K562 (cell line): ENCODE measurements around the gene MC4R. TPM values are rescaled to one million over a fixed set of nuclear protein-coding genes. Genes with fewer than 3 reads are reported as not detected.

ENCODE experiments used
- ATAC-seq: fragments of 200-7000 bp; cut with Tn5 transposase; 3 replicates; pipeline ENCODE4 v1.9.1; 2020; ENCODE audit warnings: moderate library complexity
- BruUV-seq: library from RNA; stranded (reverse); fragments of 400-500 nt; replicated peaks from 2 replicates; lab custom pipeline; 2021; lab: Mats Ljungman, UMichigan
- CTCF ChIA-PET: fragments of 300-600 bp; formaldehyde crosslinking; extraction: SDS; loops from one replicate; lab custom pipeline; 2021; ENCODE audit warnings: low intra/inter-chr PET ratio; lab: Yijun Ruan, JAX
- POLR2A ChIA-PET: fragments of 300-600, 350-650 bp; sonication (Branson Sonifier 250); formaldehyde crosslinking; extraction: SDS; loops from one replicate; lab custom pipeline; 2021; ENCODE audit warnings: antibody characterized with exemption, inconsistent platforms; lab: Yijun Ruan, JAX
- DNase-seq, 4 experiments: peaks; one replicate each; pipeline versions ENCODE4 v3.0.0 to v3.0.0-alpha.2; 2011 to 2018; ENCODE audit warnings: low spot score in 3 of 4, mixed read lengths in 3 of 4; ENCODE audit errors: extremely low read depth in 1 of 4
- FAIRE-seq: peaks from 2 replicates; lab custom pipeline; 2011; peaks lifted over from hg19 to GRCh38; lab: Jason Lieb, UNC
- H2AFZ ChIP-seq: 2 replicates; pipeline ENCODE4 v1.6.0; 2011; ENCODE audit warnings: low read depth, low read length, control low read depth, inconsistent platforms
- H3K27ac ChIP-seq: fragments of 200-600 bp; 3 replicates; pipeline ENCODE4 v1.8.0; 2011; ENCODE audit warnings: low read depth, mild to moderate bottlenecking, control low read depth, inconsistent platforms, low read length, moderate library complexity, mixed read lengths; ENCODE audit errors: extremely low read depth
- H3K27me3 ChIP-seq, 2 experiments: fragments of 300-600 bp in 1 of 2; 2 replicates in 1 of 2; 3 replicates in 1 of 2; pipeline versions ENCODE4 v1.6.0 to v1.8.0; 2011; ENCODE audit warnings: inconsistent platforms in 2 of 2, low read length in 2 of 2, mild to moderate bottlenecking in 1 of 2, mixed read lengths in 1 of 2, moderate library complexity in 1 of 2; ENCODE audit not compliant: control insufficient read depth in 2 of 2, insufficient read depth in 2 of 2
- H3K36me3 ChIP-seq: fragments of 300-600 bp; 3 replicates; pipeline ENCODE4 v1.8.0; 2011; ENCODE audit warnings: mild to moderate bottlenecking, low read length, inconsistent platforms; ENCODE audit not compliant: control insufficient read depth, insufficient read depth
- H3K4me1 ChIP-seq, 2 experiments: fragments of 200-600 bp in 1 of 2; replicated peaks in 1 of 2; 2 replicates in 1 of 2; 3 replicates in 1 of 2; pipeline versions ENCODE4 v1.5.1 to v1.8.0; 2011; ENCODE audit warnings: inconsistent platforms in 2 of 2, low read length in 2 of 2, mild to moderate bottlenecking in 1 of 2, mixed read lengths in 1 of 2, moderate library complexity in 1 of 2; ENCODE audit not compliant: control insufficient read depth in 2 of 2, insufficient read depth in 2 of 2
- H3K4me2 ChIP-seq: 2 replicates; pipeline ENCODE4 v1.6.1; 2011; ENCODE audit warnings: low read length, control low read depth, inconsistent platforms, mixed read lengths; ENCODE audit not compliant: insufficient read depth
- H3K4me3 ChIP-seq: fragments of 200-600 bp; sonication (generic), shearing (Covaris generic); 2 replicates; pipeline ENCODE4 v1.5.1; 2016; ENCODE audit warnings: control low read depth, inconsistent platforms
- H3K79me2 ChIP-seq: fragments of 200-600 bp; 3 replicates; pipeline ENCODE4 v1.8.0; 2011; ENCODE audit warnings: low read length, inconsistent platforms; ENCODE audit not compliant: control insufficient read depth, insufficient read depth
- H3K9ac ChIP-seq, 2 experiments: 2 replicates each; pipeline versions ENCODE4 v1.6.0 to v1.6.1; 2011; ENCODE audit warnings: low read depth in 2 of 2, low read length in 2 of 2, control low read depth in 1 of 2, inconsistent platforms in 1 of 2, mild to moderate bottlenecking in 1 of 2, mixed read lengths in 1 of 2; ENCODE audit not compliant: insufficient read depth in 1 of 2
- H3K9me1 ChIP-seq: one replicate; pipeline ENCODE4 v1.6.0; 2011; ENCODE audit warnings: inconsistent platforms, mild to moderate bottlenecking, low read length, moderate library complexity; ENCODE audit not compliant: control insufficient read depth, insufficient read depth
- H3K9me3 ChIP-seq: replicated peaks from 2 replicates; pipeline ENCODE4 v1.5.1; 2011; ENCODE audit warnings: low read depth, low read length, inconsistent platforms; ENCODE audit not compliant: control insufficient read depth, insufficient read depth
- H4K20me1 ChIP-seq: replicated peaks from 2 replicates; pipeline ENCODE4 v1.6.1; 2011; ENCODE audit warnings: low read length, inconsistent platforms, mixed read lengths; ENCODE audit not compliant: control insufficient read depth, insufficient read depth
- ETV5 ChIP-seq: sonication (generic); formaldehyde crosslinking; IDR thresholded peaks from 2 replicates; pipeline ENCODE4 v1.4.0; 2020; ENCODE audit warnings: low read depth, mild to moderate bottlenecking, missing genetic modification reagents
- HEY1 ChIP-seq: fragments of 250-450 bp; sonication (Bioruptor Pico); IDR thresholded peaks from 2 replicates; pipeline ENCODE4 v1.5.0; 2020; ENCODE audit warnings: mild to moderate bottlenecking, moderate library complexity, borderline replicate concordance
- HNRNPL ChIP-seq: fragments of 200-400 bp; formaldehyde crosslinking; IDR thresholded peaks from 2 replicates; pipeline ENCODE4 v1.6.1; 2017; ENCODE audit warnings: low read depth, mild to moderate bottlenecking, low read length
- JUNB ChIP-seq: fragments of 450-650 bp; formaldehyde crosslinking; conservative IDR thresholded peaks from 2 replicates; pipeline ENCODE4 v1.4.0; 2020; ENCODE audit warnings: mild to moderate bottlenecking
- KDM1A ChIP-seq, 2 experiments: fragments of 450-650 bp; IDR thresholded peaks; 2 replicates each; pipeline ENCODE4 v1.6.1; 2016; ENCODE audit warnings: mild to moderate bottlenecking in 2 of 2
- KLF1 ChIP-seq: fragments of 450-650 bp; IDR thresholded peaks from 2 replicates; pipeline ENCODE4 v1.6.1; 2016; ENCODE audit warnings: missing genetic modification characterization, missing compliant biosample characterization
- POLR2H ChIP-seq: IDR thresholded peaks from 2 replicates; pipeline ENCODE4 v1.6.1; 2016; ENCODE audit warnings: missing genetic modification characterization, low read depth, mild to moderate bottlenecking, control low read depth, missing compliant biosample characterization, moderate library complexity
- RAD51 ChIP-seq: fragments of 450-650 bp; IDR thresholded peaks from 2 replicates; pipeline ENCODE4 v1.7.1; 2016; ENCODE audit warnings: low read depth, mild to moderate bottlenecking, borderline replicate concordance
- RFX1 ChIP-seq: fragments of 450-650 bp; IDR thresholded peaks from 2 replicates; pipeline ENCODE4 v1.6.1; 2016; ENCODE audit warnings: mild to moderate bottlenecking, moderate library complexity
- RUNX1 ChIP-seq: sonication (generic); IDR thresholded peaks from 2 replicates; pipeline ENCODE4 v1.6.1; 2016; ENCODE audit warnings: antibody characterized with exemption, low read depth
- ZNF830 ChIP-seq: fragments of 250-450 bp; sonication (Bioruptor Pico); IDR thresholded peaks from 2 replicates; pipeline ENCODE4 v1.5.0; 2021; ENCODE audit warnings: mild to moderate bottlenecking
- WGBS: fragments of 100-300 bp; shearing (Covaris generic); methylation state at CpG from one replicate; pipeline ENCODE4 v1.1.6; 2016; ENCODE audit warnings: low coverage, mixed read lengths; ENCODE audit not compliant: insufficient coverage; ENCODE audit errors: missing lambda C conversion rate; 5-methylcytosine and 5-hydroxymethylcytosine counted together
- in situ Hi-C: fragments of 300-500 bp; cut with MboI; formaldehyde crosslinking; loops from 4 replicates; pipeline ENCODE4 v1.15.0; 2018; ENCODE audit warnings: inconsistent platforms, mixed read lengths
- intact Hi-C: fragments of 100-400 bp; cut with micrococcal nuclease; formaldehyde crosslinking; loops from 2 replicates; pipeline ENCODE4 v1.14.2; 2022
- polyA plus RNA-seq, 8 experiments: library from polyadenylated mRNA; depleted of rRNA in 4 of 8; stranded (reverse) in 5 of 8; unstranded in 3 of 8; fragments of >200 nt; fragmentation: Nextera tagmentation in 2 of 8; fragmentation: Illumina TruSeq in 1 of 8; extraction: Ambion mirVana in 2 of 8; extraction: Trizol in 1 of 8; gene quantifications; 2 replicates each; pipeline versions ENCODE4 v1.2.1 to v1.2.3, GENCODE V29; 2011 to 2014; ENCODE audit warnings: inconsistent platforms in 1 of 8, missing spikeins in 1 of 8
- total RNA-seq, 7 experiments: library from RNA; depleted of rRNA in 6 of 7; stranded (reverse); fragments of >200 nt in 6 of 7; fragmentation: Illumina TruSeq in 2 of 7; extraction: Trizol in 2 of 7; gene quantifications; 2 replicates each; pipeline versions ENCODE4 v1.2.1 to v1.2.3, GENCODE V29; 2011 to 2021; ENCODE audit warnings: low replicate concordance in 1 of 7
- TF ChIP-seq, protein P1 (sequence below): fragments of 450-650 bp; formaldehyde crosslinking; IDR thresholded peaks from 2 replicates; pipeline ENCODE4 v1.4.0; 2022; ENCODE audit warnings: missing genetic modification characterization

MC4R gene
- total and polyA plus RNA-seq, 9 of the 15 experiments (the other 6 are each of a cell fraction or from before 2014, with no cell fraction given), result not detected

- TF ChIP-seq RUNX1 (no peak), HEY1 (CRISPR knock-in tag) (no peak), RFX1 (no peak)
These were observed 16.7 kb upstream of the MC4R start (continued) for GRCh38 chr18:60389314-60389713.

DNA sequence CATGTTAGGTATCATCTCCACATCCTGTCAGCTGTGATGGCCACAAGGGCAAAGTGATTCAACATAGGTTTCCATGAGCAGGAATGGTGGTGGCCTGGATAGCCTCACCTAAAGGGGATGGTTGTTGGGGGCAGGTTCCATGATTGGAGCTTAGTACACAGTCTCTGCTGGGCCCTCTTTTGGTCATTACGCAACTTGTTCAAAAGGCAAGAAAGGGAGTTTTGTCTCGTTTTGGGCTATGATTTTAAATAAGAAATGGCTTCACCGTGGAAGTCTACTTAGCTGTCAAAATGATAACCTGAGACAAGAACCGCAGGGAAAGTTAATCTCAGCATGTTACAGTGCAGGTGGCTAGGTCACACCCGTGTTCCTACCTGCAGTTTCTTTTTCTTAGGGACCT lies 13.1 kb upstream of the MC4R start:
- no peak overlapping the region for H3K4me3 ChIP-seq
- H3K4me1 ChIP-seq, result no peaks in the 10 kb centered on the region
- H3K9me1 ChIP-seq, result no peaks in the 10 kb centered on the region
- no peak overlapping the region for H3K9ac ChIP-seq
- POLR2A ChIA-PET, result interaction anchor here (0.7 kb wide), 1 partner anchor 31 kb away, joined by 3 read pairs; no protein-coding TSS in a partner anchor
- ATAC-seq, result no peak
- DNase-seq, result no peak
- intact Hi-C loops, result no loop called here
- no peaks in the 10 kb centered on the region for H3K79me2 ChIP-seq
- in situ Hi-C loops, result no loop called here
- no peak for FAIRE-seq
- WGBS, result 6% methylated on average over 5 of the region's 5 CpGs
- no peaks in the 10 kb centered on the region for H3K36me3 ChIP-seq
- H3K27me3 ChIP-seq, result no peaks in the 10 kb centered on the region
- CTCF ChIA-PET, result no interaction called here
- no peaks in the 10 kb centered on the region for H4K20me1 ChIP-seq
- BruUV-seq, result no TSS peak
- H3K27ac ChIP-seq, result no peak overlapping the region
- no peak overlapping the region for H3K4me2 ChIP-seq
- TF ChIP-seq, protein P1, sequence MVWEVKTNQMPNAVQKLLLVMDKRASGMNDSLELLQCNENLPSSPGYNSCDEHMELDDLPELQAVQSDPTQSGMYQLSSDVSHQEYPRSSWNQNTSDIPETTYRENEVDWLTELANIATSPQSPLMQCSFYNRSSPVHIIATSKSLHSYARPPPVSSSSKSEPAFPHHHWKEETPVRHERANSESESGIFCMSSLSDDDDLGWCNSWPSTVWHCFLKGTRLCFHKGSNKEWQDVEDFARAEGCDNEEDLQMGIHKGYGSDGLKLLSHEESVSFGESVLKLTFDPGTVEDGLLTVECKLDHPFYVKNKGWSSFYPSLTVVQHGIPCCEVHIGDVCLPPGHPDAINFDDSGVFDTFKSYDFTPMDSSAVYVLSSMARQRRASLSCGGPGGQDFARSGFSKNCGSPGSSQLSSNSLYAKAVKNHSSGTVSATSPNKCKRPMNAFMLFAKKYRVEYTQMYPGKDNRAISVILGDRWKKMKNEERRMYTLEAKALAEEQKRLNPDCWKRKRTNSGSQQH, result no peak
- TF ChIP-seq RAD51, result no peak
- no peak for TF ChIP-seq ZNF830
- TF ChIP-seq HNRNPL, result no peak
- no peak for TF ChIP-seq POLR2H (tag)
- TF ChIP-seq KDM1A (IDR thresholded peaks at IDR 0.05), result no peak
- TF ChIP-seq KLF1 (tag), result no peak
- no peak for TF ChIP-seq JUNB (CRISPR knock-in tag)
- no peak for TF ChIP-seq ETV5 (CRISPR knock-in tag)
- H2AFZ ChIP-seq, result no peak overlapping the region
- no peaks in the 10 kb centered on the region for H3K9me3 ChIP-seq
